Stimulated activated CD8-positive, alpha-beta memory T cell treated with anti-CD3 and anti-CD28 coated beads, Interleukin-2, amount 100 ng/mL, for 48 hours (primary cell): ENCODE data around the gene CDH16.

Source experiments
- DNase-seq, 2 donors: peaks; one replicate each; pipeline ENCODE4 v3.0.0-alpha.2; 2020; ENCODE audit warnings: low read depth in 2 of 2

The CDH16 gene

GRCh38 chr16:66895999-66896398 is 22.7 kb downstream of the CDH16 start:
- no peak for DNase-seq

- no peak for DNase-seq
Measured at GRCh38 chr16:66895689-66895979, 23.1 kb downstream of the CDH16 start.

GRCh38 chr16:66894948-66895688 is 23.6 kb downstream of the CDH16 start:
- no peak for DNase-seq

- DNase-seq: no peak
Measured at GRCh38 chr16:66894055-66894454, 24.6 kb downstream of the CDH16 start.

- DNase-seq: no peak
Measured at GRCh38 chr16:66891797-66892196, 26.9 kb downstream of the CDH16 start.

GRCh38 chr16:66891360-66891759 is 27.3 kb downstream of the CDH16 start:
- DNase-seq: no peak

GRCh38 chr16:66890799-66891198 is 27.9 kb downstream of the CDH16 start:
- DNase-seq: no peak

GRCh38 chr16:66889622-66890021 is 29.1 kb downstream of the CDH16 start:
- DNase-seq: no peak

GRCh38 chr16:66888647-66889615 is 29.8 kb downstream of the CDH16 start:
- no peak for DNase-seq

- DNase-seq: no peak
Measured at GRCh38 chr16:66886914-66887313, 31.8 kb downstream of the CDH16 start.

GRCh38 chr16:66886321-66886720 is 32.4 kb downstream of the CDH16 start:
- no peak for DNase-seq

GRCh38 chr16:66885491-66885890 is 33.2 kb downstream of the CDH16 start:
- no peak for DNase-seq

GRCh38 chr16:66882702-66883101 is 36.0 kb downstream of the CDH16 start:
- DNase-seq: no peak

GRCh38 chr16:66881964-66882508 is 36.6 kb downstream of the CDH16 start:
- no peak for DNase-seq

GRCh38 chr16:66881560-66881959 is 37.1 kb downstream of the CDH16 start:
- no peak for DNase-seq

GRCh38 chr16:66881014-66881417 is 37.7 kb downstream of the CDH16 start:
- no peak for DNase-seq

- DNase-seq: peak; percentile 85 to 90
Measured at GRCh38 chr16:66880288-66881013, 38.2 kb downstream of the CDH16 start, which contains the start of gene PDP2. Gene PDP2 (plus strand): TSS chr16:66880515. CDS start chr16:66884285, 3,770 bp downstream.

GRCh38 chr16:66878067-66878466 is 40.6 kb downstream of the CDH16 start:
- peak; percentile 60 to 68 for DNase-seq

- DNase-seq: no peak
Measured at GRCh38 chr16:66874079-66874775, 44.5 kb downstream of the CDH16 start.

- DNase-seq: no peak
Measured at GRCh38 chr16:66873685-66874055, 45.0 kb downstream of the CDH16 start.

- peak; percentile 94 to 96 for DNase-seq
Measured at GRCh38 chr16:66872943-66873684, 45.6 kb downstream of the CDH16 start.
